Stimulated activated CD8-positive, alpha-beta memory T cell treated with anti-CD3 and anti-CD28 coated beads, Interleukin-15, amount 100 ng/mL, for 1 hour (primary cell): ENCODE data around the gene LRRC4C.

Experiments used
- DNase-seq: peaks from one replicate; pipeline ENCODE4 v3.0.0-alpha.2; 2020; ENCODE audit warnings: low read depth

The LRRC4C gene

GRCh38 chr11:41414771-41415440 is 44.5 kb downstream of the LRRC4C start:
- no peak for DNase-seq

GRCh38 chr11:41413843-41414242 is 45.6 kb downstream of the LRRC4C start:
- no peak for DNase-seq

- DNase-seq: no peak
Observed at GRCh38 chr11:41405812-41406211, 53.6 kb downstream of the LRRC4C start.

- DNase-seq: no peak
Observed at GRCh38 chr11:41404109-41404508, 55.3 kb downstream of the LRRC4C start.

- DNase-seq: no peak
Observed at GRCh38 chr11:41403458-41403857, 56.0 kb downstream of the LRRC4C start.

- DNase-seq: no peak
Observed at GRCh38 chr11:41400819-41401382, 58.6 kb downstream of the LRRC4C start.

- no peak for DNase-seq
Observed at GRCh38 chr11:41400124-41400523, 59.3 kb downstream of the LRRC4C start.

GRCh38 chr11:41399323-41399722 is 60.1 kb downstream of the LRRC4C start:
- no peak for DNase-seq

- DNase-seq: no peak
Observed at GRCh38 chr11:41398175-41398574, 61.3 kb downstream of the LRRC4C start.

GRCh38 chr11:41394521-41395195 is 64.8 kb downstream of the LRRC4C start:
- no peak for DNase-seq

GRCh38 chr11:41392596-41392995 is 66.9 kb downstream of the LRRC4C start:
- no peak for DNase-seq

GRCh38 chr11:41389623-41390130 is 69.8 kb downstream of the LRRC4C start:
- DNase-seq: no peak

- no peak for DNase-seq
Observed at GRCh38 chr11:41384329-41384728, 75.1 kb downstream of the LRRC4C start.

- no peak for DNase-seq
Observed at GRCh38 chr11:41383768-41384167, 75.7 kb downstream of the LRRC4C start.

- DNase-seq: no peak
Observed at GRCh38 chr11:41382927-41383326, 76.5 kb downstream of the LRRC4C start.

GRCh38 chr11:41379084-41379483 is 80.4 kb downstream of the LRRC4C start:
- no peak for DNase-seq

- DNase-seq: no peak
Observed at GRCh38 chr11:41377709-41378394, 81.6 kb downstream of the LRRC4C start.

GRCh38 chr11:41351825-41352224 is 107.6 kb downstream of the LRRC4C start:
- DNase-seq: no peak

- DNase-seq: no peak
Observed at GRCh38 chr11:41346042-41346441, 113.4 kb downstream of the LRRC4C start.

- no peak for DNase-seq
Observed at GRCh38 chr11:41334007-41334933, 125.2 kb downstream of the LRRC4C start.

- no peak for DNase-seq
Observed at GRCh38 chr11:41333357-41333756, 126.1 kb downstream of the LRRC4C start.

- DNase-seq: no peak
Observed at GRCh38 chr11:41328324-41328723, 131.1 kb downstream of the LRRC4C start.
